Muscle of leg (tissue), 11 donors: ENCODE data around the gene MGLL. TPM values are rescaled to one million over a fixed set of nuclear protein-coding genes. Genes with fewer than 3 reads are reported as not detected.

Source experiments
- DNase-seq: peaks from one replicate; pipeline ENCODE4 v3.0.0; 2013
- H3K27ac ChIP-seq: one replicate; pipeline ENCODE4 v1.5.1; 2013; ENCODE audit warnings: mild to moderate bottlenecking, low read length, control low read depth
- H3K27me3 ChIP-seq: one replicate; pipeline ENCODE4 v1.6.1; 2013; ENCODE audit warnings: low read length; ENCODE audit not compliant: control insufficient read depth, insufficient read depth
- H3K36me3 ChIP-seq: one replicate; pipeline ENCODE4 v1.6.1; 2013; ENCODE audit warnings: low read length; ENCODE audit not compliant: control insufficient read depth, insufficient read depth
- H3K4me1 ChIP-seq: one replicate; pipeline ENCODE4 v1.6.1; 2013; ENCODE audit warnings: low read length; ENCODE audit not compliant: control insufficient read depth, insufficient read depth
- H3K4me3 ChIP-seq: one replicate; pipeline ENCODE4 v1.5.1; 2013; ENCODE audit warnings: low read length, control low read depth
- H3K9me3 ChIP-seq: replicated peaks from 2 replicates; pipeline ENCODE4 v1.6.1; 2013; ENCODE audit warnings: low read depth, low read length; ENCODE audit not compliant: control insufficient read depth
- WGBS: methylation state at CpG from one replicate; pipeline ENCODE4 v1.1.5; 2013; ENCODE audit warnings: missing lambda C conversion rate; ENCODE audit not compliant: insufficient coverage; 5-methylcytosine and 5-hydroxymethylcytosine counted together
- polyA plus RNA-seq, 8 donors: library from polyadenylated mRNA; unstranded; fragments of 120-200 nt; gene quantifications; one replicate each; pipeline versions ENCODE4 v1.2.1 to v1.2.3, GENCODE V29; 2013; ENCODE audit warnings: inconsistent platforms in 1 of 8, low replicate concordance in 1 of 8; ENCODE audit not compliant: insufficient read length in 8 of 8, insufficient read depth in 1 of 8
- total RNA-seq: library from RNA; stranded (reverse); fragments of 120-200 nt; gene quantifications from one replicate; pipeline ENCODE4 v1.2.4, GENCODE V29; 2013

The MGLL gene
- total and polyA plus RNA-seq, 9 donors = 18.1 to 25.7 (median 22.3) TPM

DNA sequence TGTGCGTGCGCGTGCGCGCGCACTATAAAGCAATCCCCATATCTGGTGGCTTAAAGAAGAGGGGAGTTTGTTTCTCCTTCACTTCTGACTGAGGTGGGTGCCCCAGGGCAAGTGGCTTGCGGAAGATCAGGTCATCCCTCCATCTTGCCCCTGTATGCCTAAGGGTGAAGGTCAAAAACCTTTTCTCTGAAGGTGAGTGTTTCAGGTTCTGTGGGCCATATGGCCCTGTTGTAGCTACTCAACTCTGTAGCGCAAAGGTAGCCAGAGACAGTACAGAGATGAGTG, 144.1 kb downstream of the MGLL start:
- H3K36me3 ChIP-seq = peaks cover 43% of the 10 kb centered on the region
- WGBS = no CpG with 5 or more reads among the region's 8 CpGs

DNA sequence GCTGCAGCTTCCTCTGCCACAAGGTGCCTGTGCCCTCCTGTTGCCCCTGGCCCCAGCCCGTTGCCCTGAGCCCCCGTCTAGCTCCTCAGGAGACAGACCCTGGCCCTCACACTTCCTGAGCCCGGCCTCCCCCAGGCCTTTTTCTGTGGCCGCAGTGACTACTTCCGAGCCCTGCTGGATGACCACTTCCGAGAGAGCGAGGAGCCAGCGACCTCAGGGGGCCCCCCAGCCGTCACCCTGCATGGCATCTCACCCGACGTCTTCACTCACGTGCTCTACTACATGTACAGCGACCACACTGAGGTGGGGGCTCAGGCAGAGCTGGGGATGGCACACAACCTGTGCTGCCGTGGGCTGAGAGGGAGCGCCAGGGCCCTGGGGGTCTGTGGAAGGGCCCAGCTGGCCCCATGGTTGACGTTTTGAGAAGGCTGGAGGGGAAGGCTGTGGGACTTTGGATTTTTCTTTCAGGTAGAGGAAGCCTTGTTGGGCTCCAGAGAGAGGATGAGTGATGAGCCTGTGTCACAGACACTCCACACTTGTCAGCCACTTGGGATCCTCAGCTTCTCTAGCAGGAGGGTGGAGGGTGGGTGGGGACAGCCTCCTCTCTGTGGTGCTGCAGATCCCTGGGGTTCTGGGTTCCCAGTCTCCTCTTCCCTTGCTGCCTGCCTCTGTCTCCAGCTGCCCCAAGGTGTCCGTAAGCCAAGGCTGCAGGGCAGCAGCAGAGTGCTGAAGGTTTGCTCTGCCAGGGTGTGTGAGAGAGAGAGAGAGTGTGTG, 144.6 kb downstream of the MGLL start:
- H3K27ac ChIP-seq = no peak overlapping the region
- peaks cover 14% of the 10 kb centered on the region for H3K4me1 ChIP-seq
- WGBS = 79% methylated on average over 16 of the region's 17 CpGs
- H3K9me3 ChIP-seq = no peaks in the 10 kb centered on the region
- peaks cover 43% of the 10 kb centered on the region for H3K36me3 ChIP-seq
- H3K27me3 ChIP-seq = no peaks in the 10 kb centered on the region
- no peak overlapping the region for H3K4me3 ChIP-seq
- DNase-seq = no peak

More for the DNA sequence above, 144.1 kb downstream of the MGLL start:
- Histone ChIP-seq H3K4me3 (no peak overlapping the region), H3K27me3 (no peaks in the 10 kb centered on the region), H3K4me1 (peaks cover 12% of the 10 kb centered on the region), H3K27ac (no peak overlapping the region), H3K9me3 (no peaks in the 10 kb centered on the region)
- no peak for DNase-seq

DNA sequence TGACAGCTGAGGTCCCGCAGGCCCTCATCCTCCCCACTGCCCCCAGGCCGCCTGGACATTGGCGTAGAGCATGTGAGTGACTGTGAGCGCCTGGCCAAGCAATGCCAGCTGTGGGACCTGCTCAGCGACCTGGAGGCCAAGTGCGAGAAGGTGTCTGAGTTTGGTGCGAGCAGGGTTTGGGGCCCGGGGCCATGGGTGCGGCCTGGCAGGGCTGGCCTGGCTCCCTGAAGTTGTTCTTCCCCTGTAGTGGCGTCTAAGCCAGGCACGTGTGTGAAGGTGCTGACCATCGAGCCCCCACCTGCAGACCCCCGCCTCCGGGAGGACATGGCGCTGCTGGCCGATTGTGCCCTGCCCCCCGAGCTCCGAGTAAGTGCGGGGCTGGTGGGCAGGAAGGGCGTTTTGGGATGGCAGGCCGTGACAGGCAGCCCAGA, 145.4 kb downstream of the MGLL start:
- Histone ChIP-seq H3K4me1 (peaks cover 17% of the 10 kb centered on the region), H3K4me3 (no peak overlapping the region), H3K27me3 (no peaks in the 10 kb centered on the region), H3K36me3 (peaks cover 43% of the 10 kb centered on the region), H3K9me3 (no peaks in the 10 kb centered on the region), H3K27ac (no peak overlapping the region)
- 93% methylated on average over 20 of the region's 21 CpGs for WGBS
- DNase-seq = no peak

DNA sequence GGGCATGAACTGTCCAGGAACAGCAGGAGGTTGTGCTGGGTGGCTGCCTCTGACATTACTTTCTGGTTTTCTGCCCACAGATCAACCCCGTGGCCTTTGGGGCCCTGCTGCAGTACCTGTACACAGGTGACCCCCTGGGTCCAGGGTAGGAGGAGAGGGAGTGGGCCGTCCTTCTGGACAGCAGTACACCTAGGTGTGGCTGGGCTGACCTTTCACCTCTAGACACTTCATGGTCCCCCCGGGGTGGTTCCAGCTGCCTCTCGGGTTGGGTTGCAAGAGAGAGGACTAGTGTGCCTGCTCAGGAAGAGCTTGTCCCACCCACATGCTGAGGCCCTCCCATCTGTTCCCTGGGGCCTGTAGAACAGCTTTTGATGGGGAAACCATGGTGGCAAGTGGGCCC, 145.9 kb downstream of the MGLL start:
- WGBS = no CpG with 5 or more reads among the region's 4 CpGs

DNA sequence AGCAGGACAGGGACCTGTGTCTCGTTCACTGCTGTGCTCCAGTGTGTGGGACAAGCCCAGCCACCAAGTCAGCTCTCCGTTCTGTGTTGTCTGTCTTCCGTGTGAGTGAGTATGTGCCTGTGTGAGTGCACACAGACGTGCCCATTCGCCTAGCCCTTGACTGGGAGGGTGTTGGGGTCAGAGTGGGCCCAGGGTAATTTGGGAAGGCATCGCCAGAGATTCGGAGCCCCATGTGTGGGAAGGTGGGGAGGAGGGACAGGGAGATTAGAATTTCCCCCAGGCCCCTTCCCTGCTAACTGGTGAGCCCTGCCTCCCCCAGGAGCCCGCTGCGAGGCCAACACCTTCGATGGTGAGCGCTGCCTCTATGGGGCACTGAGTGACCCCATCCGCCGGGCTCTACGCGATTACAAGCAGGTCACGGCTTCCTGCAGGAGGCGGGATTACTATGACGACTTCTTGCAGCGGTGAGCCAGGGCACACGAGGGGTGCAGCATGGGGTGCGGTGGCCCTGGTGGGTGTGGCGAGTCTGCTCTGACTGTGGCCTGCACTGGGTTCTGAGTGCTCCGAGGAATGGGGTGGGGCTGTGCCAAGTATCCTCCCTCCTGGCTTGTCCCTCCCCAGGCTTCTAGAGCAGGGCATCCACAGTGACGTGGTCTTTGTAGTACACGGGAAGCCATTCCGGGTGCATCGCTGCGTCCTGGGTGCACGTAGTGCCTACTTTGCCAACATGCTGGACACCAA, 146.5 kb downstream of the MGLL start:
- H3K9me3 ChIP-seq = no peaks in the 10 kb centered on the region
- 84% methylated on average over 27 of the region's 29 CpGs for WGBS
- no peak for DNase-seq
- no peak overlapping the region for H3K27ac ChIP-seq
- H3K27me3 ChIP-seq = no peaks in the 10 kb centered on the region
- H3K4me3 ChIP-seq = no peak overlapping the region
- H3K4me1 ChIP-seq = peaks cover 20% of the 10 kb centered on the region
- H3K36me3 ChIP-seq = peaks cover 43% of the 10 kb centered on the region

More for the DNA sequence above, 145.9 kb downstream of the MGLL start:
- H3K27me3 ChIP-seq = no peaks in the 10 kb centered on the region
- DNase-seq = no peak
- H3K4me1 ChIP-seq = peaks cover 18% of the 10 kb centered on the region
- H3K36me3 ChIP-seq = peaks cover 43% of the 10 kb centered on the region
- no peak overlapping the region for H3K4me3 ChIP-seq
- no peaks in the 10 kb centered on the region for H3K9me3 ChIP-seq
- no peak overlapping the region for H3K27ac ChIP-seq

DNA sequence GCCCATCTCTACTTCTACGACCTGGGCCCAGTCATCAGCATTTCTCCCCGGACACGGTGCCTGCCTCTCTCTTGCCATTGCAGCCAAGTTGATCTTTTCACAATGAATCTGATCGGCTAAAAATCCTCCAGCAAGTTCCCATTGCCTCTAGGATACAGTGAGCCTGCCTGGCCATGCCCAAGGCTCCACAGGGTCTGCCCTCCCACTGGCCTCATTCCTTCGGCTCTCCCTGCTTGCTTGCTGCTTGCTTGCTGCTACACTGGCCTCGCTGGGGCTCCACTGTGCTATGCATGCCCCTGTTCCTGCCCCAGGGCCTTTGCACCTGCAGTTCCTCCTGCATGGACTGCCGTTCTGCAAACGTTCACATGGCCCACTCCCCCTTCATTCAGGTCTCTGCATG, 147.5 kb downstream of the MGLL start:
- peaks cover 20% of the 10 kb centered on the region for H3K4me1 ChIP-seq
- peaks cover 33% of the 10 kb centered on the region for H3K36me3 ChIP-seq
- H3K9me3 ChIP-seq = no peaks in the 10 kb centered on the region
- H3K4me3 ChIP-seq = no peak overlapping the region
- DNase-seq = no peak
- 75% methylated on average over 8 of the region's 8 CpGs for WGBS
- H3K27me3 ChIP-seq = no peaks in the 10 kb centered on the region
- H3K27ac ChIP-seq = no peak overlapping the region

DNA sequence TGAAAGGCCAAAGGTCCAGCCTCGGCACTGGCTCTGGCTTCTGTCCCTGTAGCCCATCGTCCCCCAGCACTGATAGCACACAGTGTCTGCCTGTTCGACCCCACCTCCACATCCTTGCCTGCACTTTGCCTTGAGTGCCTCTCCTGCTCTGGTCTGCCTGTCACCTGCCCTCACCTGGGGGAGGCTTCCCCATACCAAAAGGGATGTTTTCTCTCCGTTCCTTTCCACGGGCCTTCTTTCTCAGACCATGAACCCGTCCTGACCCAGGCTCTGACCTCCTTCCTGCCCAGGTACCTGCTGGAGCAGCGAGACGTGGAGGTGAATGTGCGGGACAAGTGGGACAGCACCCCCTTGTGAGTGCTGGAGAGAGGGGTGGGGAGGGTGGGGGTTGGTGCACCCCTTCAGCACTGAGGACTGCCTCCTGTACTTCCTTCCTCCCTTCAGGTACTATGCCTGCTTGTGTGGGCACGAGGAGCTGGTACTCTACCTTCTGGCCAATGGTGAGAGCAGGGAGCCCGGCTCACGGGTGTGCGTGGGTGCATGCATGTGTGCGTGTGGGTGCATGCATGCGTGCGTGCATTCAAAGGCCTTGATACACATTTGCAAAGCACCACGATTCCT, 148.1 kb downstream of the MGLL start:
- peaks cover 20% of the 10 kb centered on the region for H3K4me1 ChIP-seq
- peak overlapping the region; percentile 58 for H3K4me3 ChIP-seq
- H3K27ac ChIP-seq = no peak overlapping the region
- 72% methylated on average over 11 of the region's 17 CpGs for WGBS
- H3K27me3 ChIP-seq = no peaks in the 10 kb centered on the region
- peaks cover 31% of the 10 kb centered on the region for H3K36me3 ChIP-seq
- no peak for DNase-seq
- H3K9me3 ChIP-seq = no peaks in the 10 kb centered on the region

DNA sequence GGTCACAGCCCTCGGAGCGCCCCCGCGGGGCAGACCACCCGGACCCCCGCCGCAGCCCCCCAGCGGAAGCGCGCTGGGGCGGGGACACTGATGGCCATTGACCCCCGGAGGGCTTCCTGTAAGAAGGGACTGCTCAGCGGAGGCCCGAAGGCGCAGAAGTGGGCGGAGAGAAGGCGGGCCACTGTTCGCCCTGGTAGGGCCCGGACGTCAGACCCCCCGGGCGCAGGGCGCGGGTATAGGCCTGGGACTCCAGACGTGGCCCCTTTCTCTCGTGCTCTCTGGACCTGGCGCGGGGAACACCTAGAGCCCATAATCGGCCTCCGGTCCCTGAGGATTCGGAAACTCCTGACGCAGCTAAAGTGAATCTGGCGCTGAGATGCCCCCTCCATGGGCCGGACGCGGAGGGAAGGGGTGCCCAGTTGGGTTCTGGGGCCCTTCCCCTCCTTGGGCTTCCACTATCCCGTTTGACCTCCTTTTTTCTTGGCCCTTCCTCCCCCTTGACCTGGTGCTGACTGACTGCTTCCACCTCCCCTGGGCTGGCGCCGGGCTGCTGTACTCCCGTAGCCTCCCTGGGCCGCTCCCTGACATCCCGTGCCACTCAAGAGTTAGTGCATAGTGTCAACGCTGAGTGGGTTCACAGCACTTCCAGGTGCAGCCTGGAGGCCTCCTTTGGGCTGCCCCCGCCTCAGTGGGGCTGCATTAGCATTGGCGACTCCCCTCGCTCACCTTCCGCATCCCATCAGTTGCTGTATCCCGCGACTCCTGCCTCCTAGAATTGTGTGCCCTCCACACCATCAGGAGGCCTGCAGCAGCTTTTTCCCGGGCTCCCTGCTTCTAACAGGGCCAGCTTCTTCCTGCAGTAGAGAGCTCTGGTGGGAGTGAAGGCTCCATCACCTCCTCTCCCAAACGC, 148.9 kb downstream of the MGLL start:
- 12% methylated on average over 49 of the region's 51 CpGs for WGBS
- Histone ChIP-seq H3K9me3 (no peaks in the 10 kb centered on the region), H3K27me3 (no peaks in the 10 kb centered on the region), H3K4me3 (peak overlapping the region; percentile 58), H3K27ac (peak overlapping the region; percentile 20), H3K36me3 (peaks cover 23% of the 10 kb centered on the region), H3K4me1 (peaks cover 20% of the 10 kb centered on the region)
- DNase-seq = peak; percentile 55

DNA sequence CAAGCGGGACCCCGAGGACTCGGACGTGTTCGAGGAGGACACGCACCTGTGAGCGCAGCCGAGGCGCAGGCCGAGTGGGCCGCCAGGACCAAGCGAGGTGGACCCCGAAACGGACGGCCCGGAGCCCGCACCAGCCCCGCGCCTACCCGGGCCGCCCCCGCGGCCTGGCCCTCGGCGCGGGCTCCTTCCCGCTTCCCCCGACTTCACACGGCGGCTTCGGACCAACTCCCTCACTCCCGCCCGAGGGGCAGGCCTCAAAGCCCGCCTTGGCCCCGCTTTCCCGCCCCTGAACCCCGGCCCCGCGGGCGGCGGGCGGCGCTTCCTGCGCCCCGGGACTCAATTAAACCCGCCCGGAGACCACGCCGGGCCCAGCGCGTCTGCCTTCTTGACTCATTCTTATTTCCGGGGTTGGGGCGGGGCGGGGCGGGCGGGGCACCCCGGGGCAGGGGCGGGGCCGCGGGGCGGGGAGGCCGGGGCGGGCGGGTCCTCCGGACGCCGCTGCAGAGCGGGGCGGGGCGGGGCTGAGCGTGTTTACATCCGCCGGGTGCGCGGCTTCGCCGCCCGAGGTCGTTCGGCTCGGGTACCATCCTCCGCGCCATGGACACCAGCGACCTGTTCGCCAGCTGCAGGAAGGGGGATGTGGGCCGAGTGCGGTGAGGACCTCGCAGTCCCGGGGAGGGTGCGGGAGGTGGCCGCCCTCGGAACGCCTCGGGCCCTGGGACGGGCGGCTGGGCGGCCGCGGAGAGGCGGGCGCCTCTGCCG, 149.7 kb downstream of the MGLL start, which contains the start of gene ABTB1:
Gene ABTB1, plus strand, starts transcription at position 524 of the 762 bp plus-strand sequence. Its CDS starts 74 bp downstream, at position 598.
- Histone ChIP-seq H3K27ac (peak within 1 kb of the TSS; percentile 69), H3K4me3 (peak within 1 kb of the TSS; percentile 63), H3K9me3 (no peaks in the 10 kb centered on the region), H3K4me1 (peaks cover 20% of the 10 kb centered on the region), H3K36me3 (peaks cover 15% of the 10 kb centered on the region), H3K27me3 (no peaks in the 10 kb centered on the region)
- DNase-seq = peak; percentile 89
- under 1% methylated on average over 100 of the region's 102 CpGs for WGBS
